Panc1 (cell line): Measurements from ENCODE around the gene ST6GAL2. TPM values are rescaled to one million over a fixed set of nuclear protein-coding genes. Genes with fewer than 3 reads are reported as not detected.

Source experiments
- ATAC-seq: fragments of 200-7000 bp; cut with Tn5 transposase; 2 replicates; pipeline ENCODE4 v1.9.1; 2020; ENCODE audit warnings: mild to moderate bottlenecking, moderate library complexity
- BruUV-seq: library from RNA; stranded (reverse); fragments of 400-500 nt; replicated peaks from 2 replicates; lab custom pipeline; 2021; lab: Mats Ljungman, UMichigan
- CTCF ChIA-PET: fragments of 300-600 bp; sonication (Branson Sonifier 250); formaldehyde crosslinking; loops from one replicate; lab custom pipeline; 2022; ENCODE audit warnings: antibody characterized with exemption; lab: Charles Lee
- POLR2A ChIA-PET: fragments of 300-600 bp; sonication (Branson Sonifier 250); formaldehyde crosslinking; loops from one replicate; lab custom pipeline; 2022; ENCODE audit warnings: antibody characterized with exemption; lab: Charles Lee
- DNase-seq: peaks from one replicate; pipeline ENCODE4 v3.0.0-alpha.2; 2010; ENCODE audit warnings: low read depth, low spot score
- H3K27ac ChIP-seq: 2 replicates; pipeline ENCODE4 v1.5.1; 2011; ENCODE audit warnings: mild to moderate bottlenecking, low read length, inconsistent platforms
- H3K27me3 ChIP-seq: fragments of 200-500 bp; sonication (Bioruptor generic); 2 replicates; pipeline ENCODE4 v1.6.0; 2014; ENCODE audit warnings: low read length, inconsistent platforms; ENCODE audit not compliant: control insufficient read depth, insufficient read depth
- H3K36me3 ChIP-seq: fragments of 200-500 bp; sonication (Bioruptor generic); 2 replicates; pipeline ENCODE4 v1.5.1; 2014; ENCODE audit warnings: inconsistent platforms, mild to moderate bottlenecking, low read length, moderate library complexity; ENCODE audit not compliant: control insufficient read depth, insufficient read depth
- H3K4me1 ChIP-seq: 2 replicates; pipeline ENCODE4 v1.5.1; 2011; ENCODE audit warnings: inconsistent platforms, mild to moderate bottlenecking, low read length, moderate library complexity; ENCODE audit not compliant: control insufficient read depth, insufficient read depth
- H3K4me3 ChIP-seq, 2 experiments: 2 replicates each; pipeline ENCODE4 v1.5.1; 2011 to 2012; ENCODE audit warnings: low read depth in 2 of 2, low read length in 2 of 2, mild to moderate bottlenecking in 2 of 2, inconsistent platforms in 1 of 2, moderate library complexity in 1 of 2
- H3K9me3 ChIP-seq: fragments of 200-500 bp; sonication (Bioruptor generic); 2 replicates; pipeline ENCODE4 v1.5.1; 2014; ENCODE audit warnings: low read depth, mild to moderate bottlenecking, inconsistent platforms, low read length, moderate library complexity; ENCODE audit not compliant: control insufficient read depth, insufficient read depth
- SIN3A ChIP-seq: IDR thresholded peaks from 2 replicates; pipeline ENCODE4 v1.6.1; 2012; ENCODE audit warnings: low read depth, mild to moderate bottlenecking, low read length, moderate library complexity, borderline replicate concordance; ENCODE audit not compliant: insufficient read depth
- in situ Hi-C: cut with HindIII; loops from 2 replicates; pipeline ENCODE4 v1.10.0; 2016; ENCODE audit warnings: low sequenced_read_pairs, low pct_unique_long_range_greater_than_20kb
- intact Hi-C: fragments of 100-400 bp; cut with micrococcal nuclease; formaldehyde crosslinking; loops from one replicate; pipeline ENCODE4 v1.10.0; 2022; ENCODE audit not compliant: unreplicated experiment
- total RNA-seq: library from RNA; stranded (reverse); gene quantifications from one replicate; pipeline ENCODE4 v1.2.1, GENCODE V29; 2021; ENCODE audit not compliant: unreplicated experiment
- TF ChIP-seq, protein P1 (sequence below), 2 experiments: IDR thresholded peaks; 2 replicates each; pipeline ENCODE4 v1.6.1; 2011 to 2012; ENCODE audit warnings: low read depth in 2 of 2, control low read depth in 1 of 2, low read length in 1 of 2, mild to moderate bottlenecking in 1 of 2, moderate library complexity in 1 of 2; ENCODE audit not compliant: insufficient read depth in 1 of 2
- TF ChIP-seq, protein P2 (sequence below): fragments of 450-650 bp; IDR thresholded peaks from 2 replicates; pipeline ENCODE4 v1.5.1; 2017; ENCODE audit warnings: mild to moderate bottlenecking

ST6GAL2 gene
- total RNA-seq, 1 experiment from 2014 or later = not detected

DNA sequence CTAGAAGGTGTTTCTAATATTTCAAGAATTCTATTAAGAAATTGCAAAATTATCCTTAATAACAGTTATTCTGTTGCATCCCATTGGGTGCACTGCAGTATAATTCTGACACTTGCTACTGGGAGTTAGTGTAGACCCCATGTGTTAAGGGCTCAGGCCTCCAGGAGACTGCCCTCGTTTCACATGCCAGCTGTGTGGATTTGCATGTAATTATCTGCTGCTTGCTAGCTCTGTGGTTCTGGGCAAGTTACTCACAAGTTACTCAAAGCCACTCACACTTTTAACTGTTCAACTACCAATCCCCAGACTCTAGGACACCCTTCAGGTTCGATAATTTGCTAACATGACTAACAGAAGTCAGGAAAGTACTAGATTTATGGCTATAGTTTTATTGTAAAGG is 38.6 kb downstream of the ST6GAL2 start:
- no peak for ATAC-seq
- ChIA-PET POLR2A (no interaction called here), CTCF (no interaction called here)
- Histone ChIP-seq H3K27ac (no peak overlapping the region), H3K9me3 (no peaks in the 10 kb centered on the region), H3K36me3 (no peaks in the 10 kb centered on the region), H3K4me3 (no peak overlapping the region), H3K27me3 (no peaks in the 10 kb centered on the region), H3K4me1 (no peaks in the 10 kb centered on the region)
- DNase-seq = no peak
- in situ Hi-C loops (no loop called here), intact Hi-C loops (no loop called here)
- TF ChIP-seq, protein P1, sequence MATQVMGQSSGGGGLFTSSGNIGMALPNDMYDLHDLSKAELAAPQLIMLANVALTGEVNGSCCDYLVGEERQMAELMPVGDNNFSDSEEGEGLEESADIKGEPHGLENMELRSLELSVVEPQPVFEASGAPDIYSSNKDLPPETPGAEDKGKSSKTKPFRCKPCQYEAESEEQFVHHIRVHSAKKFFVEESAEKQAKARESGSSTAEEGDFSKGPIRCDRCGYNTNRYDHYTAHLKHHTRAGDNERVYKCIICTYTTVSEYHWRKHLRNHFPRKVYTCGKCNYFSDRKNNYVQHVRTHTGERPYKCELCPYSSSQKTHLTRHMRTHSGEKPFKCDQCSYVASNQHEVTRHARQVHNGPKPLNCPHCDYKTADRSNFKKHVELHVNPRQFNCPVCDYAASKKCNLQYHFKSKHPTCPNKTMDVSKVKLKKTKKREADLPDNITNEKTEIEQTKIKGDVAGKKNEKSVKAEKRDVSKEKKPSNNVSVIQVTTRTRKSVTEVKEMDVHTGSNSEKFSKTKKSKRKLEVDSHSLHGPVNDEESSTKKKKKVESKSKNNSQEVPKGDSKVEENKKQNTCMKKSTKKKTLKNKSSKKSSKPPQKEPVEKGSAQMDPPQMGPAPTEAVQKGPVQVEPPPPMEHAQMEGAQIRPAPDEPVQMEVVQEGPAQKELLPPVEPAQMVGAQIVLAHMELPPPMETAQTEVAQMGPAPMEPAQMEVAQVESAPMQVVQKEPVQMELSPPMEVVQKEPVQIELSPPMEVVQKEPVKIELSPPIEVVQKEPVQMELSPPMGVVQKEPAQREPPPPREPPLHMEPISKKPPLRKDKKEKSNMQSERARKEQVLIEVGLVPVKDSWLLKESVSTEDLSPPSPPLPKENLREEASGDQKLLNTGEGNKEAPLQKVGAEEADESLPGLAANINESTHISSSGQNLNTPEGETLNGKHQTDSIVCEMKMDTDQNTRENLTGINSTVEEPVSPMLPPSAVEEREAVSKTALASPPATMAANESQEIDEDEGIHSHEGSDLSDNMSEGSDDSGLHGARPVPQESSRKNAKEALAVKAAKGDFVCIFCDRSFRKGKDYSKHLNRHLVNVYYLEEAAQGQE (IDR thresholded peaks at IDR 0.05; ENCODE audit: insufficient read depth in 1 of 2, low read depth in 2 of 2, low read length in 1 of 2) = no peak
- TF ChIP-seq SIN3A = no peak
- TF ChIP-seq, protein P2, sequence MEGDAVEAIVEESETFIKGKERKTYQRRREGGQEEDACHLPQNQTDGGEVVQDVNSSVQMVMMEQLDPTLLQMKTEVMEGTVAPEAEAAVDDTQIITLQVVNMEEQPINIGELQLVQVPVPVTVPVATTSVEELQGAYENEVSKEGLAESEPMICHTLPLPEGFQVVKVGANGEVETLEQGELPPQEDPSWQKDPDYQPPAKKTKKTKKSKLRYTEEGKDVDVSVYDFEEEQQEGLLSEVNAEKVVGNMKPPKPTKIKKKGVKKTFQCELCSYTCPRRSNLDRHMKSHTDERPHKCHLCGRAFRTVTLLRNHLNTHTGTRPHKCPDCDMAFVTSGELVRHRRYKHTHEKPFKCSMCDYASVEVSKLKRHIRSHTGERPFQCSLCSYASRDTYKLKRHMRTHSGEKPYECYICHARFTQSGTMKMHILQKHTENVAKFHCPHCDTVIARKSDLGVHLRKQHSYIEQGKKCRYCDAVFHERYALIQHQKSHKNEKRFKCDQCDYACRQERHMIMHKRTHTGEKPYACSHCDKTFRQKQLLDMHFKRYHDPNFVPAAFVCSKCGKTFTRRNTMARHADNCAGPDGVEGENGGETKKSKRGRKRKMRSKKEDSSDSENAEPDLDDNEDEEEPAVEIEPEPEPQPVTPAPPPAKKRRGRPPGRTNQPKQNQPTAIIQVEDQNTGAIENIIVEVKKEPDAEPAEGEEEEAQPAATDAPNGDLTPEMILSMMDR = no peak
- BruUV-seq = no TSS peak

DNA sequence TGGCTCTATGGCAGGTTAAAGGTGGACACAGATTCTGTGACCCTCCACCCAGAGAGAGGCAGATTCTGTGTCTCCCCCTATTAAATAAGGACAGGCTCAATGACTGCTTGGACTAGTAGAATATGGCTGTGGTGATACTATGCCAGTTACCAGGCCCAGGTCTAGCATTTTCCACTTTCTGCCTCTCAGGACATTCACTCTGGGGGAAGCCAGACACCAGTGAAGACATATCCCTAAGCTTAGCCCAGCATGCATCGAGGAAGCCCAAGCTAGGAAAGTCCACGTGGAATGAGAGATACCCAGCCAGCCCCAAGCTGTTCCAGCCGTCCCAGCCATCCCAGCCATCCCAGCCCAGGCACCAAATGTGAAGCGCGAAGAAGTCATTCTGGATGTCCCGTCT is 40.3 kb downstream of the ST6GAL2 start:
- in situ Hi-C loops = no loop called here

More for the DNA sequence above, 40.3 kb downstream of the ST6GAL2 start:
- ChIA-PET CTCF (no interaction called here), POLR2A (no interaction called here)
- Histone ChIP-seq H3K36me3 (no peaks in the 10 kb centered on the region), H3K27ac (no peak overlapping the region), H3K27me3 (no peaks in the 10 kb centered on the region; the same call in 1 of the 2 replicates), H3K9me3 (no peaks in the 10 kb centered on the region), H3K4me3 (no peak overlapping the region), H3K4me1 (no peaks in the 10 kb centered on the region)
- intact Hi-C loops = no loop called here
- ATAC-seq = no peak
- TF ChIP-seq, protein P1 (IDR thresholded peaks at IDR 0.05; ENCODE audit: insufficient read depth in 1 of 2, low read depth in 2 of 2, low read length in 1 of 2) = no peak
- no peak for DNase-seq
- no TSS peak for BruUV-seq
